Spinal cord (tissue), 10 donors: Measurements from ENCODE around the gene TBC1D8. TPM values are rescaled to one million over a fixed set of nuclear protein-coding genes. Genes with fewer than 3 reads are reported as not detected.

Experiments
- DNase-seq, 6 donors: peaks; one replicate each; pipeline versions ENCODE4 v3.0.0 to v3.0.0-alpha.2; 2013 to 2015; ENCODE audit warnings: low spot score in 6 of 6, low read depth in 4 of 6
- H3K27ac ChIP-seq: one replicate; pipeline ENCODE4 v1.5.1; 2013; ENCODE audit warnings: low read depth, low read length, control low read depth
- H3K27me3 ChIP-seq: one replicate; pipeline ENCODE4 v1.6.1; 2013; ENCODE audit warnings: low read length; ENCODE audit not compliant: control insufficient read depth, insufficient read depth
- H3K36me3 ChIP-seq: one replicate; pipeline ENCODE4 v1.6.1; 2013; ENCODE audit warnings: low read length; ENCODE audit not compliant: control insufficient read depth, insufficient read depth
- H3K4me1 ChIP-seq: one replicate; pipeline ENCODE4 v1.6.1; 2013; ENCODE audit warnings: low read length; ENCODE audit not compliant: control insufficient read depth, insufficient read depth
- H3K4me3 ChIP-seq: one replicate; pipeline ENCODE4 v1.5.1; 2013; ENCODE audit warnings: low read depth, low read length, control low read depth
- H3K9me3 ChIP-seq: one replicate; pipeline ENCODE4 v1.6.1; 2013; ENCODE audit warnings: low read length; ENCODE audit not compliant: control insufficient read depth, insufficient read depth
- WGBS: methylation state at CpG from one replicate; pipeline ENCODE4 v1.1.5; 2013; ENCODE audit warnings: missing lambda C conversion rate; ENCODE audit not compliant: insufficient coverage; 5-methylcytosine and 5-hydroxymethylcytosine counted together
- polyA plus RNA-seq, 2 donors: library from polyadenylated mRNA; unstranded; fragments of 120-200 nt; gene quantifications; one replicate each; pipeline ENCODE4 v1.2.1, GENCODE V29; 2013; ENCODE audit not compliant: insufficient read length in 2 of 2
- total RNA-seq, 2 donors: library from RNA; depleted of rRNA in 1 of 2; stranded (reverse); fragments of 120-200 nt in 1 of 2; fragments of >200 nt in 1 of 2; gene quantifications; one replicate each; pipeline versions ENCODE4 v1.2.3 to v1.2.4, GENCODE V29; 2013 to 2014
- donor health status: healthy.

Gene TBC1D8
- total and polyA plus RNA-seq, 4 donors, result 16.7 to 21.3 (median 18.0) TPM

GRCh38 chr2:101142163-101142562, 9.0 kb downstream of the TBC1D8 start:
- H3K9me3 ChIP-seq, result no peaks in the 10 kb centered on the region
- H3K36me3 ChIP-seq, result no peaks in the 10 kb centered on the region
- H3K27me3 ChIP-seq, result no peaks in the 10 kb centered on the region
- DNase-seq, result no peak
- WGBS, result no CpG with 5 or more reads among the region's 2 CpGs
- H3K4me3 ChIP-seq, result no peak overlapping the region
- H3K4me1 ChIP-seq, result no peaks in the 10 kb centered on the region
- no peak overlapping the region for H3K27ac ChIP-seq

- no peak overlapping the region for H3K27ac ChIP-seq
- no peaks in the 10 kb centered on the region for H3K9me3 ChIP-seq
- H3K4me1 ChIP-seq, result no peaks in the 10 kb centered on the region
- no peak for DNase-seq
- H3K4me3 ChIP-seq, result no peak overlapping the region
- no peaks in the 10 kb centered on the region for H3K36me3 ChIP-seq
- H3K27me3 ChIP-seq, result no peaks in the 10 kb centered on the region
- WGBS, result 100% methylated on average over 2 of the region's 7 CpGs
These were observed 10.1 kb downstream of the TBC1D8 start for GRCh38 chr2:101140978-101141655.

- H3K27me3 ChIP-seq, result no peaks in the 10 kb centered on the region
- no peak overlapping the region for H3K27ac ChIP-seq
- DNase-seq, result no peak
- H3K9me3 ChIP-seq, result no peaks in the 10 kb centered on the region
- no peaks in the 10 kb centered on the region for H3K36me3 ChIP-seq
- WGBS, result 80% methylated on average over 7 of the region's 7 CpGs
- no peak overlapping the region for H3K4me3 ChIP-seq
- no peaks in the 10 kb centered on the region for H3K4me1 ChIP-seq
These were observed 10.9 kb downstream of the TBC1D8 start for GRCh38 chr2:101140237-101140636.

- DNase-seq, result no peak
- Histone ChIP-seq H3K36me3 (no peaks in the 10 kb centered on the region), H3K4me1 (no peaks in the 10 kb centered on the region), H3K27ac (no peak overlapping the region), H3K4me3 (no peak overlapping the region), H3K9me3 (no peaks in the 10 kb centered on the region), H3K27me3 (no peaks in the 10 kb centered on the region)
- WGBS, result 96% methylated on average over 4 of the region's 4 CpGs
These were observed 11.7 kb downstream of the TBC1D8 start for GRCh38 chr2:101139495-101139894.

GRCh38 chr2:101135412-101136296, 15.5 kb downstream of the TBC1D8 start:
- H3K4me3 ChIP-seq, result no peak overlapping the region
- no peak for DNase-seq
- 85% methylated on average over 7 of the region's 9 CpGs for WGBS
- H3K27me3 ChIP-seq, result no peaks in the 10 kb centered on the region
- no peak overlapping the region for H3K27ac ChIP-seq
- H3K4me1 ChIP-seq, result no peaks in the 10 kb centered on the region
- H3K9me3 ChIP-seq, result no peaks in the 10 kb centered on the region
- no peaks in the 10 kb centered on the region for H3K36me3 ChIP-seq

GRCh38 chr2:101133492-101134100, 17.6 kb downstream of the TBC1D8 start:
- Histone ChIP-seq H3K36me3 (no peaks in the 10 kb centered on the region), H3K4me3 (no peak overlapping the region), H3K9me3 (no peaks in the 10 kb centered on the region), H3K4me1 (no peaks in the 10 kb centered on the region), H3K27ac (no peak overlapping the region), H3K27me3 (no peaks in the 10 kb centered on the region)
- WGBS, result no CpG with 5 or more reads among the region's 2 CpGs
- no peak for DNase-seq

- Histone ChIP-seq H3K27ac (no peak overlapping the region), H3K36me3 (no peaks in the 10 kb centered on the region), H3K27me3 (no peaks in the 10 kb centered on the region), H3K4me1 (no peaks in the 10 kb centered on the region), H3K9me3 (no peaks in the 10 kb centered on the region), H3K4me3 (no peak overlapping the region)
- 100% methylated on average over 1 of the region's 2 CpGs for WGBS
- DNase-seq, result no peak
These were observed 19.0 kb downstream of the TBC1D8 start for GRCh38 chr2:101132202-101132601.

GRCh38 chr2:101130081-101130480, 21.1 kb downstream of the TBC1D8 start:
- Histone ChIP-seq H3K4me1 (no peaks in the 10 kb centered on the region), H3K9me3 (no peaks in the 10 kb centered on the region), H3K4me3 (no peak overlapping the region), H3K36me3 (no peaks in the 10 kb centered on the region), H3K27me3 (no peaks in the 10 kb centered on the region), H3K27ac (no peak overlapping the region)
- 92% methylated on average over 13 of the region's 13 CpGs for WGBS
- no peak for DNase-seq

GRCh38 chr2:101127319-101128056, 23.7 kb downstream of the TBC1D8 start:
- Histone ChIP-seq H3K36me3 (no peaks in the 10 kb centered on the region), H3K4me1 (no peaks in the 10 kb centered on the region), H3K9me3 (no peaks in the 10 kb centered on the region), H3K4me3 (no peak overlapping the region), H3K27ac (no peak overlapping the region), H3K27me3 (no peaks in the 10 kb centered on the region)
- 100% methylated on average over 2 of the region's 5 CpGs for WGBS
- no peak for DNase-seq
